HG02885 (cell line): ENCODE results near the gene LBP.
"Not testable (repeated sequence)": the region's sequence is repeated elsewhere in the genome, so short reads cannot be mapped to it uniquely, and the experiment has no call there.

Experiments
- ATAC-seq: cut with Tn5 transposase; IDR thresholded peaks from one replicate; pipeline ENCODE4 v1.9.1; 2021; ENCODE audit warnings: mild to moderate bottlenecking; ENCODE audit not compliant: unreplicated experiment, poor library complexity

Gene LBP

DNA sequence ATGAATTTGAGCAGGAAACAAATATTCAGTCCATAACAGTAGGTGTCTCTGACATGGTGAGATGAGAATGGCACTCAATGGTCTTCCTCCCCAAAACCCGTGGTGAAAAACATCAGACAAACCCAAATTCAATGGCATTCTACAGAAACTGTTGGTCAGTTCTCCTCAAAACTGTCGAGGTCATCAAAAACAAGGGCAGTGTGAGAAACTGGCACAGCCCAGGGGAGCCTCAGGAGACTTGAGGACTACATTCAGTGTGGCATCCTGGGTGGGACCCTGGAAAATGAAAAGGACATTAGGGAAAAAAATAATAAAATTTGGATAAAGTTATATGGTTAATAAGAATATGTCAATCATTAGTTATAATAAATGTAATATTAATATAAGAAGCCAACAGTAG is 40.6 kb downstream of the LBP start:
- ATAC-seq, result no peak

DNA sequence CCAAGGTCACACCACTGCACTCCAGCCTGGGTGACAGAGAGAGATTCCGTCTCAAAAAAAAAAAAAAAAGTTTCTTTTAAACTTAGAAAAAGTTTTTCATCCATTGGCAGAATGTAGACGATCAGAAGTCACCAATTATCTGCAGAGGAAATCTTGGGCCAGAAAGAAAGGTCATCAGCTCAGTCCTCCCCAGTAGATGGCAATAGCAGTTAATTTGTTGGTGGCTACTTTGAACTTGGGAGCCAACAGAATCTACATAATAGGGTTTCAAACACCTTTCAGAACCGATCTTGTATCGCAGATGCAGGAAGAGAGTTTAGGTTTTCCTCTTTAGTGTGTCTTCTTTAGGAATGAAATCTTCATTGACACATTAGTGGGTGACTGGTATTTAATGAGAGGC is 41.7 kb downstream of the LBP start:
- ATAC-seq, result no peak

DNA sequence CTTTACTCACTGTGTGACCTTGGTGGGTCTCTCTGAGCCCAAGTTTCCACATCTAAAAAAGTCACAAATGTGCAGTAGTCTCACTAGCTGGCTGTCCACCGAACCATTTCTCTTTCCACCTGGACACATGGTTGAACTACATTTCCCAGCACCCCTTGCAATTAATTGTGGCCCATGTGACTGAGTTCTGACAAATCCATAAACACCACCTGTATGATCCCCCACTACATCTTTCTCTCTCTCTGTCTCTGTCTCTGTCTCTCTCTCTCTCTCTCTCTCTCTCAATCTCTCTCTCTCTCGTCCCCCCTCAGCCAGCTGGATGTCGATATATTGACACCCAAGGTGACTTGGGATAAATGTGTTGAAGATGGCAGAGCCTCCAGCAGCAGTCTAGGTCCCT is 46.1 kb downstream of the LBP start:
- ATAC-seq, result no peak

DNA sequence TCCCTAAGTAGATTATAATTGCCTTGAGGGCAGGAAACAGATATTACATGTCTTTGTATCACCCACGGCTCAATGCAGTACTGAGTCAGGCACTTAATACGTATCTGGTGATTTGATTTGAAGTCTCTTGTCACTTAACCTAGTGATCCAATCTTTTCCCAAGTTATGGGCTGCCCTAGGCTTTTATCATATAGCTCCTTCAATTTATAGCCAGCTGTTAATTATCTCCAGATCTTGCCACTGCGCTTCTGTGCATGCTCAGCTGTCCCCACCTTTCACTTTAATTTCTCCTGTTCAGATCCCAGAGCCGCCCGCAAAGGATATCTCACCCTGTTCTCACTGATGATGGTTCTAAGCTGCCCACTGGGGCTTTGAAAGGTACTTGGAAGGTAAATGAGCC is 47.0 kb downstream of the LBP start:
- no peak for ATAC-seq

- no peak for ATAC-seq
Observed at GRCh38 chr20:38395165-38395564, 48.9 kb downstream of the LBP start.

GRCh38 chr20:38395751-38396395 is 49.6 kb downstream of the LBP start:
- not testable (repeated sequence) for ATAC-seq

GRCh38 chr20:38402089-38402488 is 55.8 kb downstream of the LBP start:
- no peak for ATAC-seq

- ATAC-seq, result no peak
Observed at GRCh38 chr20:38402816-38403215, 56.5 kb downstream of the LBP start.

GRCh38 chr20:38404016-38404415 is 57.7 kb downstream of the LBP start:
- no peak for ATAC-seq

GRCh38 chr20:38405132-38405531 is 58.9 kb downstream of the LBP start:
- no peak for ATAC-seq

DNA sequence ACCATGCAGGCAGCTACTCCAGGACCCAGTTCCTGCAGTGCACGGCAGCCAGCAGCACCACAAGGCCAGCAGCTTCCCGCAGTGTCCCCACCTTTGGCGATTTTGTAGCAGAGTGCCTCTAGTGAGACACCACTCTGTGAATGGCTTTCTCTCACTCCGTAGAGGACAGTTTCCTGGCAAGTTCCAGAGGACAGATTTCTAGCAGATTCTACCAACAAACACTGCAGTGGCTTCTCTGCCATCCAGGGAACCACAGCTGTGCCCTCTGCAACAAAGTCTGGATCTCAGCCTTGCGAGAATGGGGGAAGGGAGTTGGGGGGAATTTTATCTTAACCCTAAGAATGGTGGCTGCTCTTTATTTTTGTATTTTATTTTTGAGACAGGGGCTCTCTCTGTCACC is 60.2 kb downstream of the LBP start:
- ATAC-seq, result no peak

- no peak for ATAC-seq
Observed at GRCh38 chr20:38407321-38407720, 61.0 kb downstream of the LBP start.

DNA sequence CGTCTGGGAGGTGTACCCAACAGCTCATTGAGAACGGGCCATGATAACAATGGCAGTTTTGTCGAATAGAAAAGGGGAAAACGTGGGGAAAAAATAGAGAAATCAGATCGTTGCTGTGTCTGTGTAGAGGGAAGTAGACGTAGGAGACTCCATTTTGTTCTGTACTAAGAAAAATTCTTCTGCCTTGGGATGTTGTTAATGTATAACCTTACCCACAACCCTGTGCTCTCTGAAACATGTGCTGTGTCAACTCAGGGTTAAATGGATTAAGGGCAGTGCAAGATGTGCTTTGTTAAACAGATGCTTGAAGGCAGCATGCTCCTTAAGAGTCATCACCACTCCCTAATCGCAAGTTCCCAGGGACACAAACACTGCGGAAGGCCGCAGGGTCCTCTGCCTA is 61.5 kb downstream of the LBP start:
- ATAC-seq, result not testable (repeated sequence)

DNA sequence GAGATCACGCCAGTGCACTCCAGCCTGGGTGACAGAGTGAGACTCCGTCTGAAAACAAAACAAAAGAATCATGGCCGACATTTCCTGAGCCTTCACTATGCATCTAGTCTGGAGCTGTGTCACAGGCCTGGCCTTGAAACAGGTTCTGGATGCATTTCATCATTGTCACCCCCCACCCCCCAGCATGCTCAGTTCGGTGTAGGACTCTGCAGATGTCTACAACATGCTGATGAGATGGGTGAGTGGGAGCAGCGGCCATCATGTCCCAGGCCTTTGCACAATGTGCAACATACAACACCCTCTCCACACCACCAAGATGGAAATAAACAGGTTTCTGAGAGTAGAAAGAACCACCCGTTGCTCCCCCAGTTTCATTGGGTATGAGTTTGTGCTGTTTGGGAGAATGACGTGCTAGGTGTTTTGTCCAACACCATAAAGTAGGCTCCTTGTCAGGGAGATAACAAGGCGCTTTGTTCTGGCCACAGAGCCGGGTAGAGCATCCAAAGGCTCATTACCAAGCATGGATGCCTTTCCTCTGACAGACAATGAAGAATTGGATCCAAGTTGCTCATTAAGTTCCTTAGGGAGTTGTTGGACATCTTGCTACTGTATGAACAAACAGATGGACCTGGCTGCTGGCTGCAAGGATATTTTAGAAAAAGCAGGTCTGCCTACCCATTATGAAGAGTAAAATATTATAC is 66.7 kb downstream of the LBP start:
- ATAC-seq, result no peak

GRCh38 chr20:38414769-38415450 is 68.6 kb downstream of the LBP start:
- no peak for ATAC-seq

DNA sequence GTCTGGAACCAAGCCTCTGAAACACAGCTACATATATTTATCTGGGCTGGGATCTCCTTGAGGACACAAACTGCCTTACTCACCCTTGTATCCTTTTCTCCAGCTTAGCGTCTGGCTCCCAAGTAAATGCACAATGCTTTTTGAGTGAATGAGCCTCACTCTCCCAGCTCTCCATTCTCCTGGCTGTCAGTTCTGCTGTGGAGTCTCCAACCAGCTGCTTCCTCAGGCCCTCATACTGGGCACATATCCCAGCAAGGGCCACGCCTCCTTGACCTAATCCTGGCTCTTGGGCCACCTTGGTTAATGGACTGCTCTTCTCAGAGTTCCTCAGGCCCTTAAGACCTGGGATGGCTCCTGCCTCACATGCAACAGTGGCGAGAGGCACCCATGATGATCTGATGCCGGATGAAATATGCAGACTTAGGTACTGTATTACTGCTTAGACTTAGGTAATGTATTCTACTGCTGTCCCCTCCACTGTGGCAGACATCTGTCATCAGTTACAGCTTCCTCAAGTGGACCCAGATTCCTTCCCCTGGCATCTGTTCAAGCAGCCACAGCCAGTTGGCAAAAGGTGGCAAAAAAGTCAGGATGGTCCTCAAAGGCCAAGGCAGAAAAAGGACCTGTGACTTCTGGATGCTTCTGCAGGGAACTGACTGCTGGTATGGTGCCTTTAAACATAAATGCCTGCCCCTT is 72.4 kb downstream of the LBP start:
- ATAC-seq, result no peak

GRCh38 chr20:38420388-38421085 is 74.3 kb downstream of the LBP start:
- no peak for ATAC-seq

- ATAC-seq, result no peak
Observed at GRCh38 chr20:38421915-38422314, 75.6 kb downstream of the LBP start.

- ATAC-seq, result no peak
Observed at GRCh38 chr20:38423541-38423940, 77.3 kb downstream of the LBP start.

DNA sequence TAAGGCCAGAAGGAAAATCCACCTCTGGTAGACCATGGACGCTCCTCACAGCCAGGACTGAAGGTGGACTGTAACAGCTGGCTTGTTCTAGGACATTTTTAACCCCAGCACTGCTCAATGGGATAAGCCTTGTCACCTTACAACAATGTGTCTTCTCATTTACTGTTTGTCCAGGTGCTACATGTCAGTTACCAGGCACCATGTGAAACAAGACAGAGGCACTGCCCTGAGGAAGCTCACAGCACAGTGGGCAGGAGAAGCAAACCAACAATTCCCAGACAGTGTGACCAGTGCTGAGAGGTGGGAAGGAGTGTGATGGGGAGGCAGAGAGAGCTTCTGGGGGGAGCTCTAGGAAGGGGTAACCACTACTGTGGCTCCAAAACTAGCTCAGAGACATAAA is 78.1 kb downstream of the LBP start:
- ATAC-seq, result no peak
